ENCODE results near the gene FAM120B. TPM values are rescaled to one million over a fixed set of nuclear protein-coding genes. Genes with fewer than 3 reads are reported as not detected.

Gene FAM120B
- total RNA-seq, 3 donors from 2014 or later, result 30.7 to 40.0 (median 38.3) TPM

DNA sequence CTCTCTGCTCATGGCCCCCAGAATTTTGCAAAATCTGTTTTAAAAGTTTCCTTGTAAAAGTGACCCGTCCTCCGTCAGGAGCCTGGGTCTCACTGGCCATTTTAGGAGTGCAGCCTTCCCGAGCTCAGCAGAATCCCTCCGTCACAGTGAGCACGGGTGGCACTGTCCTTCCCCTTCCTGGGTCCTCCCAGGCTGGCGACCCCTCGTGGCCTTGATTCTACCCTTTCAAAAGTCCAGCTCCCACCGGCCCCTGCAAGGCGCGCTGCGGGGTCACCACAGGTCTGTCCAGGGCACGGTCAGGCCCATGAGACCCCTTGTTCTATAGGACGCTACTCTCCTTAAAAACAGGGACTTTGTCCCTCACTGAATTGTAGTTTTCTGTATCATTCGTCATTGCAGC lies 133.9 kb downstream of the FAM120B start:
- intact Hi-C loops (cut with DNase I, micrococcal nuclease), result no loop called here
- no peaks in the 10 kb centered on the region for H3K36me3 ChIP-seq (ENCODE audit: low read depth)
- no peak overlapping the region for H3K4me3 ChIP-seq
- no peak for ATAC-seq
- H3K4me1 ChIP-seq (ENCODE audit: low read depth), result no peaks in the 10 kb centered on the region
- peak in 1 of 3 donors; percentile 36 for DNase-seq
- TF ChIP-seq CTCF (IDR thresholded peaks at IDR 0.05), result no peak
- no peaks in the 10 kb centered on the region for H3K9me3 ChIP-seq

GRCh38 chr6:170441316-170441715 lies 134.8 kb downstream of the FAM120B start:
- DNase-seq, result no peak
- Histone ChIP-seq H3K4me3 (no peak overlapping the region), H3K36me3 (ENCODE audit: low read depth) (no peaks in the 10 kb centered on the region), H3K4me1 (ENCODE audit: low read depth) (no peaks in the 10 kb centered on the region), H3K9me3 (no peaks in the 10 kb centered on the region)
- ATAC-seq, result no peak
- intact Hi-C loops (cut with DNase I, micrococcal nuclease), result no loop called here
- TF ChIP-seq CTCF (IDR thresholded peaks at IDR 0.05), result no peak

GRCh38 chr6:170442596-170442995 lies 136.0 kb downstream of the FAM120B start:
- ATAC-seq (no peak), DNase-seq (no peak)
- Histone ChIP-seq H3K4me3 (no peak overlapping the region), H3K9me3 (no peaks in the 10 kb centered on the region), H3K4me1 (ENCODE audit: low read depth) (no peaks in the 10 kb centered on the region), H3K36me3 (ENCODE audit: low read depth) (no peaks in the 10 kb centered on the region)
- intact Hi-C loops (cut with DNase I, micrococcal nuclease), result no loop called here
- no peak for TF ChIP-seq CTCF (IDR thresholded peaks at IDR 0.05)

- Histone ChIP-seq H3K4me1 (ENCODE audit: low read depth) (no peaks in the 10 kb centered on the region), H3K36me3 (ENCODE audit: low read depth) (no peaks in the 10 kb centered on the region), H3K4me3 (no peak overlapping the region), H3K9me3 (no peaks in the 10 kb centered on the region)
- TF ChIP-seq CTCF (IDR thresholded peaks at IDR 0.05), result no peak
- intact Hi-C loops (cut with DNase I, micrococcal nuclease), result no loop called here
- ATAC-seq (peak; percentile 10), DNase-seq (no peak)
These were observed 136.6 kb downstream of the FAM120B start for GRCh38 chr6:170443151-170443662.

DNA sequence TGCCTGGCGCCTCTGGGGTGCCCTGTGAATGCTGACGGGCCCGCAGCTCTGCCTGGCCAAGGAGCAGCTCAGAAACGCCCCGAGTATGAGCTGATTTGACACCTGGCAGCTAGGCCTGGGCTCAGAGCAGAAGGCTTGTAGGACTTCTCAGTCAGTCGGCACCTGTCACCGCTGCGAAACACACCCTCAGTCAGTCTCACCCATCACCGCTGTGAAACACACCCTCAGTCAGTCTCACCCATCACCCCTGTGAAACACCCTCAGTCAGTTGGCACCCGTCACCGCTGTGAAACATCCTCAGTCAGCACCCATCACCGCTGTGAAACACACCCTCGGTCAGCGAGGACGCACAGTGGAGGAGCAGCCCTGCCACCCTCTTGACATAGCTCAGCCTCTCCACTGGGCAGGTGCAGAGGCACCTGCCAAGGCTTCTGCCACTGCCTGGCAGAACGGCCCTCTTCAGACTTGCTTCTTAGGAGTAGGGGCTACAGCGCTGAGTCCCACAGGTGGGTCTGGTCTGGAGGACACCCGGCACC lies 137.6 kb downstream of the FAM120B start:
- ATAC-seq, result no peak
- Histone ChIP-seq H3K36me3 (ENCODE audit: low read depth) (no peaks in the 10 kb centered on the region), H3K4me1 (ENCODE audit: low read depth) (no peaks in the 10 kb centered on the region), H3K4me3 (no peak overlapping the region), H3K9me3 (no peaks in the 10 kb centered on the region)
- intact Hi-C loops (cut with DNase I, micrococcal nuclease), result no loop called here
- peak in 1 of 3 donors; percentile 25 for DNase-seq
- TF ChIP-seq CTCF (IDR thresholded peaks at IDR 0.05), result no peak

DNA sequence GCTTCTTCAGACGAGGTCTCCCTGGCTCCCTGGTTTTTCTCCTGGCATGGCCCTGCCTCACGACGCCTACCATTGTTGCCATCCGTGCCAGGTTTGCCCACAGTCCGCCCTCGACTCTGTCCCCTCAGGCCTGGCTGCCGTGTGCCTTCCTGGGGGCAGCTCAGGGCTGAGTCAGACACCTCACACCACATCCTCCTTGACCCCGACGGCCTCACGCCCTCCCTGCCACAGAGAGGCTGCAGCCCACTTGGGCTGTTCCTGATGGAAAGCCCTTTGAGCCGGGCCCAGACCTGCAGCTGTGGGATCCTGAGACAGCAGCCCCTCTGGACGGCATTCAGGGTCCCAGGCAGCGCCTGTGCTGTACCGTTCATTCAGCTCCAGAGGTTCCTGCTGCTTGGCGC lies 138.3 kb downstream of the FAM120B start:
- TF ChIP-seq CTCF (IDR thresholded peaks at IDR 0.05), result no peak
- Histone ChIP-seq H3K36me3 (ENCODE audit: low read depth) (no peaks in the 10 kb centered on the region), H3K4me3 (no peak overlapping the region), H3K9me3 (no peaks in the 10 kb centered on the region), H3K4me1 (ENCODE audit: low read depth) (no peaks in the 10 kb centered on the region)
- intact Hi-C loops (cut with DNase I, micrococcal nuclease), result no loop called here
- DNase-seq, result no peak
- ATAC-seq, result no peak
